NCI-H446 (cell line): ENCODE data around the gene MMP23B.
"Not testable (repeated sequence)": the region's sequence is repeated elsewhere in the genome, so short reads cannot be mapped to it uniquely, and the experiment has no call there.

Experiments
- DNase-seq, 2 experiments: peaks; one replicate each; lab custom pipeline; 2025; lab: John Stamatoyannopoulos, UW

The MMP23B gene

GRCh38 chr1:1631782-1632420 lies at the start of gene MMP23B:
TSS of gene MMP23B (plus strand) at chr1:1632173. CDS start at chr1:1632219, 46 bp downstream.
- no peak for DNase-seq

- DNase-seq = no peak
These were observed 49.2 kb upstream of the MMP23B start for GRCh38 chr1:1582585-1583346.

- no peak for DNase-seq
These were observed 48.5 kb upstream of the MMP23B start for GRCh38 chr1:1583347-1584010.

GRCh38 chr1:1591452-1591851 lies 40.5 kb upstream of the MMP23B start:
- DNase-seq = no peak

GRCh38 chr1:1593834-1594601 lies 38.0 kb upstream of the MMP23B start:
- no peak for DNase-seq

- DNase-seq = no peak
These were observed 37.2 kb upstream of the MMP23B start for GRCh38 chr1:1594602-1595260.

- DNase-seq = not testable (repeated sequence)
These were observed 36.6 kb upstream of the MMP23B start for GRCh38 chr1:1595341-1595740.

GRCh38 chr1:1596493-1597274 lies 35.3 kb upstream of the MMP23B start:
- no peak for DNase-seq

- peak in 1 of 2 experiments; percentile 44 for DNase-seq
These were observed 34.6 kb upstream of the MMP23B start for GRCh38 chr1:1597275-1597930.

GRCh38 chr1:1598051-1598719 lies 33.8 kb upstream of the MMP23B start:
- no peak for DNase-seq

GRCh38 chr1:1598720-1599029 lies 33.3 kb upstream of the MMP23B start:
- no peak for DNase-seq

GRCh38 chr1:1599030-1599934 lies 32.7 kb upstream of the MMP23B start:
- DNase-seq = peak; percentile 25 to 62

GRCh38 chr1:1599935-1600860 lies 31.8 kb upstream of the MMP23B start, which contains the start of gene FNDC10:
TSS of gene FNDC10 (minus strand) at chr1:1600135. CDS start at chr1:1600015, 120 bp downstream.
- no peak for DNase-seq

- DNase-seq = no peak
These were observed 31.0 kb upstream of the MMP23B start for GRCh38 chr1:1600861-1601563.

GRCh38 chr1:1601564-1602303 lies 30.2 kb upstream of the MMP23B start:
- DNase-seq = no peak

GRCh38 chr1:1602304-1602967 lies 29.5 kb upstream of the MMP23B start:
- no peak for DNase-seq
